Osteocyte (in vitro differentiated cells): ENCODE measurements around the gene LOXL1. TPM values are rescaled to one million over a fixed set of nuclear protein-coding genes. Genes with fewer than 3 reads are reported as not detected.

Source experiments
- DNase-seq: peaks from one replicate; pipeline ENCODE4 v3.0.0; 2021; ENCODE audit warnings: mixed read lengths; ENCODE audit not compliant: unreplicated experiment; ENCODE audit errors: extremely low spot score
- H3K27ac Mint-ChIP-seq: one replicate; pipeline ENCODE4 v1.8.0; 2021; ENCODE audit warnings: mild to moderate bottlenecking, mixed read lengths; ENCODE audit not compliant: unreplicated experiment
- H3K27me3 Mint-ChIP-seq: one replicate; pipeline ENCODE4 v1.8.0; 2021; ENCODE audit warnings: mixed read lengths; ENCODE audit not compliant: unreplicated experiment
- H3K36me3 Mint-ChIP-seq: one replicate; pipeline ENCODE4 v1.8.0; 2021; ENCODE audit warnings: mixed read lengths; ENCODE audit not compliant: unreplicated experiment
- H3K4me1 Mint-ChIP-seq: one replicate; pipeline ENCODE4 v1.8.0; 2021; ENCODE audit warnings: mixed read lengths; ENCODE audit not compliant: unreplicated experiment
- H3K4me3 Mint-ChIP-seq: one replicate; pipeline ENCODE4 v1.8.0; 2021; ENCODE audit warnings: mild to moderate bottlenecking, moderate library complexity, mixed read lengths; ENCODE audit not compliant: unreplicated experiment
- H3K9me3 Mint-ChIP-seq: one replicate; pipeline ENCODE4 v1.8.0; 2021; ENCODE audit warnings: mixed read lengths; ENCODE audit not compliant: unreplicated experiment
- CTCF ChIP-seq: fragments of 200-600 bp; sonication (generic); IDR thresholded peaks from 2 replicates; pipeline ENCODE4 v1.5.0; 2021; ENCODE audit warnings: antibody characterized with exemption, mild to moderate bottlenecking, moderate library complexity
- total RNA-seq: library from RNA; stranded (reverse); gene quantifications from 2 replicates; pipeline ENCODE4 v1.2.1, GENCODE V29; 2021

Gene LOXL1
- total RNA-seq, 1 donor from 2014 or later, result 417 TPM

- no peak for DNase-seq
- Mint-ChIP-seq H3K27ac (no peak overlapping the region), H3K36me3 (no peaks in the 10 kb centered on the region), H3K4me1 (peaks cover 31% of the 10 kb centered on the region), H3K9me3 (no peaks in the 10 kb centered on the region), H3K4me3 (no peak overlapping the region), H3K27me3 (no peaks in the 10 kb centered on the region)
- no peak for TF ChIP-seq CTCF
Observed at GRCh38 chr15:73962433-73962832, 36.2 kb downstream of the LOXL1 start.

- H3K4me3 Mint-ChIP-seq, result no peak overlapping the region
- no peaks in the 10 kb centered on the region for H3K27me3 Mint-ChIP-seq
- peaks cover 20% of the 10 kb centered on the region for H3K4me1 Mint-ChIP-seq
- TF ChIP-seq CTCF, result peak; percentile 97
- no peaks in the 10 kb centered on the region for H3K36me3 Mint-ChIP-seq
- peak; percentile 93 for DNase-seq
- peak overlapping the region; percentile 54 for H3K27ac Mint-ChIP-seq
- no peaks in the 10 kb centered on the region for H3K9me3 Mint-ChIP-seq
Observed at GRCh38 chr15:73964736-73965093, 38.5 kb downstream of the LOXL1 start.

GRCh38 chr15:73965094-73965757, 39.0 kb downstream of the LOXL1 start:
- H3K9me3 Mint-ChIP-seq, result no peaks in the 10 kb centered on the region
- no peaks in the 10 kb centered on the region for H3K36me3 Mint-ChIP-seq
- H3K4me3 Mint-ChIP-seq, result no peak overlapping the region
- H3K27ac Mint-ChIP-seq, result peak overlapping the region; percentile 54
- TF ChIP-seq CTCF, result peak; percentile 17
- no peak for DNase-seq
- H3K4me1 Mint-ChIP-seq, result peaks cover 20% of the 10 kb centered on the region
- H3K27me3 Mint-ChIP-seq, result no peaks in the 10 kb centered on the region

- Mint-ChIP-seq H3K27me3 (no peaks in the 10 kb centered on the region), H3K9me3 (no peaks in the 10 kb centered on the region), H3K4me1 (peaks cover 20% of the 10 kb centered on the region), H3K27ac (peak overlapping the region; percentile 56), H3K4me3 (no peak overlapping the region), H3K36me3 (no peaks in the 10 kb centered on the region)
- DNase-seq, result no peak
- no peak for TF ChIP-seq CTCF
Observed at GRCh38 chr15:73965758-73966113, 39.5 kb downstream of the LOXL1 start.

GRCh38 chr15:73968461-73968860, 42.2 kb downstream of the LOXL1 start:
- no peaks in the 10 kb centered on the region for H3K36me3 Mint-ChIP-seq
- no peak for DNase-seq
- no peak overlapping the region for H3K27ac Mint-ChIP-seq
- TF ChIP-seq CTCF, result no peak
- no peaks in the 10 kb centered on the region for H3K9me3 Mint-ChIP-seq
- no peaks in the 10 kb centered on the region for H3K27me3 Mint-ChIP-seq
- H3K4me1 Mint-ChIP-seq, result peaks cover 28% of the 10 kb centered on the region
- no peak overlapping the region for H3K4me3 Mint-ChIP-seq
